ENCODE data around the gene WNT6.

The WNT6 gene

DNA sequence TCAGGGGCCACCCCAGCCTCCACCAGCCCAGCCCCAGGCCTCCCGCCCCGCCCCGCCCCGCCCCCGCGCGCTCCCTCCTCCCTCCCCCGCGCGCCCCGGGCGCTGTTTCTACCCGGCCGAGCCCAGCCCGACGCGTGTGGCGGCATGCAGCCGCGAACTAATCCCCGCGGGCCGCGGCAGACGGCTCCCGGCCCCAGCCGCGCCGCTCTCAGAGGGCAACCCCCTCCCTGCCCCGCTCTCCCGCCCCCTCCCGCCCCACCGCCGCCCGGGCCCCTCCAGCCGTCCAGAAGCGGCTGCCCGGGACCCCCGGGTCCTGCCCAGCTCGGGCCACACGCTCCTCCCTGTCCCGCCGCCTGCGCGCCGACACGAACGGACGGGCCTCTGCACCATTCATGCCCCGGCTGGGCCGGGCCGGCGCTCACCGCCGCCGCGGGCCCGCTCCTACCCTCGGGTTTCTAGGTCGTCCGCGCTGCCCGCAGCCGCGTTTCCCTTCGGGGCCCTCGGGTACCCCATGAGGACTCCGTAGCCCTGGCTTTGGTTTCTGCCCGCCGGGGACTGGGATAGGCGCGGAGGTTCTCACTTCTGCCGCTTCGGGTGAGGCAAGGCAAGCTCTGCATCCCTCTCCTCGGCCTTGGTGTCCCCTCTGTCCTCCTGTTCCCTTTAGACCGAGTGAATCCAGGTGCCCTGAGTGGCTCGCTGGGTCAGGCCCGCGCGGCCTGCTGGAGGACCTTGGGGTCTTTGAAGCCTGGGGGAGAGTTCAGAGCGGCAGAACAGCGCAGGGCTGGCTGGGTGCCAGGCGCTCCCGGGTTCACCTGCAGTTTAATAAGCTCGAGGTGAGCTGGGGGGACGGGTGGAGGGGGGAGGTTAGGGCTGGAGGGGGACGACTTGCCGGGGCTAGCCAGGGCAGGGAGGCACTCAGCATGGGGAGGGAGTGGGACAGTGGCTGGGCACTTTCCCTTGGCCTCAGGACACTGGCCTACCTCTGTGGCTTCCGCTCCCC lies 24.2 kb downstream of the WNT6 start:
- Histone ChIP-seq H3K4me3 (ENCODE audit: low read length) (peak overlapping the region; percentile 75), H3K9me2 (replicated peaks; ENCODE audit: control insufficient read depth, low read length) (no peaks in the 10 kb centered on the region), H3K36me3 (ENCODE audit: control insufficient read depth, low read length) (peaks cover 6% of the 10 kb centered on the region; the same call in 1 of the 2 replicates), H3F3A (ENCODE audit: control insufficient read depth, insufficient read depth) (peaks cover 18% of the 10 kb centered on the region), H3K4me2 (ENCODE audit: low read length) (peak overlapping the region; percentile 84), H3K9me3 (ENCODE audit: control insufficient read depth, insufficient read depth, low read length) (no peaks in the 10 kb centered on the region), H3K27ac (ENCODE audit: low read depth, low read length) (no peak overlapping the region), H3K27me3 (ENCODE audit: control insufficient read depth, low read length) (peaks cover 41% of the 10 kb centered on the region), H3K4me1 (ENCODE audit: control insufficient read depth, low read length) (peaks cover 86% of the 10 kb centered on the region), H3K79me2 (ENCODE audit: control insufficient read depth, low read length) (no peaks in the 10 kb centered on the region), H4K20me1 (ENCODE audit: control insufficient read depth, insufficient read depth, low read depth, low read length) (no peaks in the 10 kb centered on the region)
- peak; percentile 80; the same call in 1 of the 2 replicates for TF ChIP-seq EZH2phosphoT487 (IDR thresholded peaks at IDR 0.05; ENCODE audit: borderline replicate concordance, low read length)
- TF ChIP-seq, protein P1, sequence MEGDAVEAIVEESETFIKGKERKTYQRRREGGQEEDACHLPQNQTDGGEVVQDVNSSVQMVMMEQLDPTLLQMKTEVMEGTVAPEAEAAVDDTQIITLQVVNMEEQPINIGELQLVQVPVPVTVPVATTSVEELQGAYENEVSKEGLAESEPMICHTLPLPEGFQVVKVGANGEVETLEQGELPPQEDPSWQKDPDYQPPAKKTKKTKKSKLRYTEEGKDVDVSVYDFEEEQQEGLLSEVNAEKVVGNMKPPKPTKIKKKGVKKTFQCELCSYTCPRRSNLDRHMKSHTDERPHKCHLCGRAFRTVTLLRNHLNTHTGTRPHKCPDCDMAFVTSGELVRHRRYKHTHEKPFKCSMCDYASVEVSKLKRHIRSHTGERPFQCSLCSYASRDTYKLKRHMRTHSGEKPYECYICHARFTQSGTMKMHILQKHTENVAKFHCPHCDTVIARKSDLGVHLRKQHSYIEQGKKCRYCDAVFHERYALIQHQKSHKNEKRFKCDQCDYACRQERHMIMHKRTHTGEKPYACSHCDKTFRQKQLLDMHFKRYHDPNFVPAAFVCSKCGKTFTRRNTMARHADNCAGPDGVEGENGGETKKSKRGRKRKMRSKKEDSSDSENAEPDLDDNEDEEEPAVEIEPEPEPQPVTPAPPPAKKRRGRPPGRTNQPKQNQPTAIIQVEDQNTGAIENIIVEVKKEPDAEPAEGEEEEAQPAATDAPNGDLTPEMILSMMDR (IDR thresholded peaks at IDR 0.05; ENCODE audit: low read depth, low read length, poor library complexity, severe bottlenecking), result no peak

DNA sequence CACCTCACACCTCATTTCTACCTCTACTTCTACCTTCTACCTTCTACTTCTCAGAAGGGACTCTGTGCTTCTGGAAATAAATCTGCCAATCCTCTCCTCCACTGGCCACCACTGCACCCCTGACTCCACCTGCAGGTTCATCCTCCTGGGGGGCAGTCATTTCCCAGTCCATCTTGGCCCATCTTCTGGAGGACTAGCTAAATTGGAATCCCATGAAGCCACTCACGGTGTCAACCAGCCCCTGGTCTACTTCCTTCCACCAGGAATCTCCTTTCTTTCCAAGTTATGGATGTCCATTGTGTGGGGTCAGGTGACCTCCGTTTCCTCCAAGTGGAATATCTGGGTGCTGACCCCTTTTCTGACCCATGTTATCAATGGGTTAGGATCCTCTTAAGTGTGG lies 24.9 kb downstream of the WNT6 start:
- H3K9me2 ChIP-seq (replicated peaks; ENCODE audit: control insufficient read depth, low read length), result no peaks in the 10 kb centered on the region
- peak overlapping the region; percentile 65 for H3K4me3 ChIP-seq (ENCODE audit: low read length)
- peaks cover 6% of the 10 kb centered on the region; the same call in 1 of the 2 replicates for H3K36me3 ChIP-seq (ENCODE audit: control insufficient read depth, low read length)
- no peaks in the 10 kb centered on the region for H3K79me2 ChIP-seq (ENCODE audit: control insufficient read depth, low read length)
- peaks cover 14% of the 10 kb centered on the region for H3F3A ChIP-seq (ENCODE audit: control insufficient read depth, insufficient read depth)
- peak overlapping the region; percentile 65 for H3K4me2 ChIP-seq (ENCODE audit: low read length)
- no peak overlapping the region for H3K27ac ChIP-seq (ENCODE audit: low read depth, low read length)
- TF ChIP-seq, protein P1 (IDR thresholded peaks at IDR 0.05; ENCODE audit: low read depth, low read length, poor library complexity, severe bottlenecking), result no peak
- no peak for TF ChIP-seq EZH2phosphoT487 (IDR thresholded peaks at IDR 0.05; ENCODE audit: borderline replicate concordance, low read length)
- H3K27me3 ChIP-seq (ENCODE audit: control insufficient read depth, low read length), result peaks cover 41% of the 10 kb centered on the region
- no peaks in the 10 kb centered on the region for H3K9me3 ChIP-seq (ENCODE audit: control insufficient read depth, insufficient read depth, low read length)
- peaks cover 78% of the 10 kb centered on the region for H3K4me1 ChIP-seq (ENCODE audit: control insufficient read depth, low read length)
- no peaks in the 10 kb centered on the region for H4K20me1 ChIP-seq (ENCODE audit: control insufficient read depth, insufficient read depth, low read depth, low read length)

DNA sequence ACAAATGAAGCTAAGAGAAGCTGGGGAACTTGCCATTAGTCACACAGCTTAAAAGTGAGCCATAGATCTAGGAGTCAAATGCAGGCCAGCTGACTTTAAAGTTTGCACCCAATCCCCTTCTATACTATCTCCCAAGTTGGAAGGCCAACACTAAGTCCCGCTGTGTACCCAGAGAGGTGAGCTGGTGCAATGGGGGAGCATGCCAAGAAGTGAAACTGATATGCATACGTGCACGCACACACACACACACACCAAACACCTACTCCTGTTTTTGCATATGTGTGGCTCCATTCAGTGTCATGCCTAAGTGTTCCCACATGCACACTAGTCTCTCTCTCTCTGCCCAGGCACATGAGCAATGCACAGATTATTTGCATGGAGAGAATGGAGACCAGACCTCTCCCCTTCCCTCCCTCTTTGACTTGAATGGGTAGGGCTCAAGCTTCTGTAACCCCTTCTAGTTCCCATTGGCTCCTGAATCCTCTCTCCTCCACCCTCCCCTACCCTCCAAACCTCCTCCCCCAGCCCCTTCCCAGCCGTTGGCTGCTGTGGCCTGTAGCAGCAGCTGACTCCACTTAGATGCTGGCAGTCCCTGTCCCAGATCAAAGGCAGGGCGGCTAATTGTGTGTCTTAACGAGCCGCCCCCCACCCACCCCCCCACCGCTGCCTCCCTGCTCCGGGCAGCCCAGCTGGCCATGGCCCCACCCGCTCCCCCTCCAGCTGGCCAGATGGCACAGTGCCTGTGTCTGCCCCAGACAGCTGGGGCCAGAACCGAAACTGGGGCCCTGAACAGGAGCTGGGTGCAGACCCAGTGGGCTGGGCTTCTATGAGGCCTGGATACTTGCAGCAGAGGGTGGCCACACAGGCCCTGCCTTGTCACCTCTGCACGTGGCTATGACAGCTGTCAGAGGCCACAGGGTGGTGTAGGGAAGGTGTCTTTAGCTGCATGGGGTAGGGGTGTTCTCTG lies 26.7 kb downstream of the WNT6 start:
- Histone ChIP-seq H3K27ac (ENCODE audit: low read depth, low read length) (no peak overlapping the region), H3F3A (ENCODE audit: control insufficient read depth, insufficient read depth) (peaks cover 11% of the 10 kb centered on the region), H3K79me2 (ENCODE audit: control insufficient read depth, low read length) (no peaks in the 10 kb centered on the region), H3K4me2 (ENCODE audit: low read length) (peak overlapping the region; percentile 44), H3K4me1 (ENCODE audit: control insufficient read depth, low read length) (peaks cover 61% of the 10 kb centered on the region), H3K27me3 (ENCODE audit: control insufficient read depth, low read length) (peaks cover 36% of the 10 kb centered on the region), H3K4me3 (ENCODE audit: low read length) (no peak overlapping the region), H3K9me3 (ENCODE audit: control insufficient read depth, insufficient read depth, low read length) (no peaks in the 10 kb centered on the region), H4K20me1 (ENCODE audit: control insufficient read depth, insufficient read depth, low read depth, low read length) (no peaks in the 10 kb centered on the region), H3K9me2 (replicated peaks; ENCODE audit: control insufficient read depth, low read length) (no peaks in the 10 kb centered on the region), H3K36me3 (ENCODE audit: control insufficient read depth, low read length) (peaks cover 6% of the 10 kb centered on the region; the same call in 1 of the 2 replicates)
- TF ChIP-seq, protein P1 (IDR thresholded peaks at IDR 0.05; ENCODE audit: low read depth, low read length, poor library complexity, severe bottlenecking), result no peak
- TF ChIP-seq EZH2phosphoT487 (IDR thresholded peaks at IDR 0.05; ENCODE audit: borderline replicate concordance, low read length), result no peak

Measured in DOHH2 (cell line).